GM10266 (cell line): Measurements from ENCODE around the gene SEMA3E.

Experiments
- DNase-seq: peaks from one replicate; pipeline ENCODE4 v3.0.0; 2012; ENCODE audit errors: extremely low spot score
- CTCF ChIP-seq: IDR thresholded peaks from 2 replicates; pipeline ENCODE4 v1.5.1; 2012; ENCODE audit warnings: mild to moderate bottlenecking, low read depth; ENCODE audit not compliant: control insufficient read depth, insufficient read depth; ENCODE audit errors: missing control alignments

Gene SEMA3E

GRCh38 chr7:83472376-83472775, 176.6 kb downstream of the SEMA3E start:
- TF ChIP-seq CTCF: no peak
- no peak for DNase-seq

GRCh38 chr7:83469491-83469890, 179.4 kb downstream of the SEMA3E start:
- TF ChIP-seq CTCF: no peak
- no peak for DNase-seq

- TF ChIP-seq CTCF: no peak
Observed at GRCh38 chr7:83469076-83469475, 179.9 kb downstream of the SEMA3E start.

GRCh38 chr7:83468251-83468739, 180.6 kb downstream of the SEMA3E start:
- TF ChIP-seq CTCF: no peak
- peak; percentile 32 for DNase-seq

More at GRCh38 chr7:83469076-83469475, 179.9 kb downstream of the SEMA3E start:
- DNase-seq: no peak

- no peak for TF ChIP-seq CTCF
- DNase-seq: no peak
Observed at GRCh38 chr7:83467493-83467892, 181.4 kb downstream of the SEMA3E start.

GRCh38 chr7:83466956-83467355, 182.0 kb downstream of the SEMA3E start:
- DNase-seq: no peak
- no peak for TF ChIP-seq CTCF

- no peak for DNase-seq
- TF ChIP-seq CTCF: no peak
Observed at GRCh38 chr7:83466187-83466923, 182.6 kb downstream of the SEMA3E start.
